K562 (cell line): ENCODE data around the gene H2AZ2. TPM values are rescaled to one million over a fixed set of nuclear protein-coding genes. Genes with fewer than 3 reads are reported as not detected.

Source experiments
- DPF2 ChIP-seq: fragments of 450-650 bp; IDR thresholded peaks from 2 replicates; pipeline ENCODE4 v1.6.1; 2016
- E4F1 ChIP-seq: fragments of 250-450 bp; sonication (Bioruptor Pico); IDR thresholded peaks from 2 replicates; pipeline ENCODE4 v1.5.0; 2021; ENCODE audit warnings: mild to moderate bottlenecking, borderline replicate concordance
- FOXJ2 ChIP-seq: fragments of 200-800 bp; sonication (Bioruptor generic); IDR thresholded peaks from 2 replicates; pipeline ENCODE4 v1.6.1; 2016; ENCODE audit warnings: missing genetic modification characterization, missing compliant biosample characterization
- NBN ChIP-seq: fragments of 450-650 bp; IDR thresholded peaks from 2 replicates; pipeline ENCODE4 v1.6.1; 2016; ENCODE audit warnings: low read depth, mild to moderate bottlenecking
- NCOR1 ChIP-seq: fragments of 450-650 bp; IDR thresholded peaks from 2 replicates; pipeline ENCODE4 v1.6.1; 2016; ENCODE audit warnings: mild to moderate bottlenecking, moderate library complexity
- NR2C1 ChIP-seq, 2 experiments: fragments of 450-650 bp; IDR thresholded peaks; 2 replicates each; pipeline ENCODE4 v1.6.1; 2017; ENCODE audit warnings: mild to moderate bottlenecking in 2 of 2, antibody characterized with exemption in 1 of 2, inconsistent platforms in 1 of 2, missing compliant biosample characterization in 1 of 2, missing genetic modification characterization in 1 of 2
- NR2F6 ChIP-seq: fragments of 450-650 bp; formaldehyde crosslinking; IDR thresholded peaks from 2 replicates; pipeline ENCODE4 v1.4.0; 2020; ENCODE audit warnings: mild to moderate bottlenecking
- PBX2 ChIP-seq, 2 experiments: IDR thresholded peaks in 1 of 2; conservative IDR thresholded peaks in 1 of 2; 2 replicates each; pipeline ENCODE4 v1.6.1; 2016; ENCODE audit warnings: low read depth in 2 of 2, mild to moderate bottlenecking in 1 of 2, missing compliant biosample characterization in 1 of 2, missing genetic modification characterization in 1 of 2, moderate library complexity in 1 of 2
- POLR2H ChIP-seq: IDR thresholded peaks from 2 replicates; pipeline ENCODE4 v1.6.1; 2016; ENCODE audit warnings: missing genetic modification characterization, low read depth, mild to moderate bottlenecking, control low read depth, missing compliant biosample characterization, moderate library complexity
- RNF2 ChIP-seq: sonication (generic); IDR thresholded peaks from 2 replicates; pipeline ENCODE4 v1.6.1; 2016
- SAP30 ChIP-seq: fragments of 200-600 bp; sonication (generic); IDR thresholded peaks from 2 replicates; pipeline ENCODE4 v1.6.1; 2012; ENCODE audit warnings: borderline replicate concordance, low read depth, mild to moderate bottlenecking, moderate library complexity, low read length, control low read depth, inconsistent platforms; ENCODE audit not compliant: insufficient read depth, poor library complexity, severe bottlenecking
- SRSF9 ChIP-seq: fragments of 200-400 bp; formaldehyde crosslinking; IDR thresholded peaks from 2 replicates; pipeline ENCODE4 v1.6.1; 2017; ENCODE audit warnings: low read depth, low read length, borderline replicate concordance
- THAP12 ChIP-seq: fragments of 250-450 bp; sonication (Bioruptor Pico); IDR thresholded peaks from 2 replicates; pipeline ENCODE4 v1.9.0; 2021; ENCODE audit warnings: mild to moderate bottlenecking, inconsistent platforms
- ZNF133 ChIP-seq: fragments of 250-450 bp; sonication (Bioruptor Pico); IDR thresholded peaks from 2 replicates; pipeline ENCODE4 v1.4.0; 2020; ENCODE audit warnings: mild to moderate bottlenecking
- ZNF639 ChIP-seq, 2 experiments: fragments of 200-800 bp in 1 of 2; sonication (Bioruptor generic) in 1 of 2; sonication (generic) in 1 of 2; formaldehyde crosslinking in 1 of 2; IDR thresholded peaks in 1 of 2; conservative IDR thresholded peaks in 1 of 2; 2 replicates each; pipeline versions ENCODE4 v1.5.0 to v1.6.1; 2016 to 2020; ENCODE audit warnings: missing compliant biosample characterization in 1 of 2, missing genetic modification characterization in 1 of 2, missing genetic modification reagents in 1 of 2
- ZNF717 ChIP-seq: fragments of 250-450 bp; sonication (Bioruptor Pico); IDR thresholded peaks from 2 replicates; pipeline ENCODE4 v1.5.0; 2021
- ZNF75A ChIP-seq: fragments of 450-650 bp; formaldehyde crosslinking; IDR thresholded peaks from 2 replicates; pipeline ENCODE4 v1.4.0; 2020; ENCODE audit warnings: mild to moderate bottlenecking
- ZNF77 ChIP-seq: fragments of 250-450 bp; sonication (Bioruptor Pico); IDR thresholded peaks from 2 replicates; pipeline ENCODE4 v1.5.0; 2020
- polyA plus RNA-seq, 8 experiments: library from polyadenylated mRNA; depleted of rRNA in 4 of 8; stranded (reverse) in 5 of 8; unstranded in 3 of 8; fragments of >200 nt; fragmentation: Nextera tagmentation in 2 of 8; fragmentation: Illumina TruSeq in 1 of 8; extraction: Ambion mirVana in 2 of 8; extraction: Trizol in 1 of 8; gene quantifications; 2 replicates each; pipeline versions ENCODE4 v1.2.1 to v1.2.3, GENCODE V29; 2011 to 2014; ENCODE audit warnings: inconsistent platforms in 1 of 8, missing spikeins in 1 of 8
- total RNA-seq, 7 experiments: library from RNA; depleted of rRNA in 6 of 7; stranded (reverse); fragments of >200 nt in 6 of 7; fragmentation: Illumina TruSeq in 2 of 7; extraction: Trizol in 2 of 7; gene quantifications; 2 replicates each; pipeline versions ENCODE4 v1.2.1 to v1.2.3, GENCODE V29; 2011 to 2021; ENCODE audit warnings: low replicate concordance in 1 of 7

Gene H2AZ2
- total and polyA plus RNA-seq, 9 of the 15 experiments (the other 6 are each of a cell fraction or from before 2014, with no cell fraction given) = 105 to 382 (median 286) TPM

GRCh38 chr7:44796504-44797328 is 51.2 kb downstream of the H2AZ2 start, which contains the start of gene PPIA (continued):
- TF ChIP-seq E4F1 = no peak
- TF ChIP-seq RNF2 = peak; percentile 21
- no peak for TF ChIP-seq NR2F6 (CRISPR knock-in tag)
- TF ChIP-seq ZNF133 (CRISPR knock-in tag) = no peak
- TF ChIP-seq ZNF77 (CRISPR knock-in tag) = no peak
- peak; percentile 83 for TF ChIP-seq SAP30
- TF ChIP-seq ZNF717 = no peak
- TF ChIP-seq PBX2 (CRISPR knock-in tag; IDR thresholded peaks at IDR 0.05; ENCODE audit: low read depth) = peak; percentile 99
- TF ChIP-seq PBX2 (tag; conservative IDR thresholded peaks at IDR 0.05; ENCODE audit: low read depth) = peak; percentile 98
- no peak for TF ChIP-seq ZNF75A (CRISPR knock-in tag)
- TF ChIP-seq NBN = no peak
- TF ChIP-seq DPF2 = no peak
- peak; percentile 59; the same call in 1 of the 2 replicates for TF ChIP-seq NCOR1
- TF ChIP-seq NR2C1 (IDR thresholded peaks at IDR 0.05) = no peak
- TF ChIP-seq NR2C1 (tag; IDR thresholded peaks at IDR 0.05) = no peak
- peak in 1 of 2 experiments; percentile 87; a peak in 2 of 4 replicates for TF ChIP-seq ZNF639 (CRISPR knock-in tag; conservative IDR thresholded peaks at IDR 0.05 in 1 of 2, IDR thresholded peaks at IDR 0.05 in 1 of 2)
- 0 out of 2 replicates have a peak, but pooled peaks have one; percentile 5 for TF ChIP-seq THAP12
- TF ChIP-seq FOXJ2 = no peak
- TF ChIP-seq POLR2H = peak; percentile 98
- TF ChIP-seq SRSF9 = no peak
